Esophagus muscularis mucosa (tissue), 4 donors: ENCODE measurements around the gene CHN1. TPM values are rescaled to one million over a fixed set of nuclear protein-coding genes. Genes with fewer than 3 reads are reported as not detected.

Source experiments
- DNase-seq: peaks from one replicate; pipeline ENCODE4 v3.0.0-alpha.2; 2017; ENCODE audit errors: extremely low spot score
- H3K27ac ChIP-seq, 4 donors: fragments of 200-600 bp; sonication (generic); replicated peaks in 1 of 4; 1 replicate in 3 of 4; 2 replicates in 1 of 4; pipeline ENCODE4 v1.5.1; 2016 to 2019; ENCODE audit warnings: mild to moderate bottlenecking in 1 of 4
- H3K27me3 ChIP-seq, 4 donors: fragments of 200-600 bp; sonication (generic); one replicate each; pipeline versions ENCODE4 v1.5.1 to v1.6.0; 2016 to 2019
- H3K36me3 ChIP-seq, 4 donors: fragments of 200-600 bp; sonication (generic); one replicate each; pipeline ENCODE4 v1.5.1; 2016 to 2019
- H3K4me1 ChIP-seq, 4 donors: fragments of 200-600 bp; sonication (generic); one replicate each; pipeline ENCODE4 v1.5.1; 2016 to 2019
- H3K4me3 ChIP-seq, 4 donors: fragments of 200-600 bp; sonication (generic); 1 replicate in 2 of 4; 2 replicates in 2 of 4; pipeline ENCODE4 v1.5.1; 2016 to 2019; ENCODE audit warnings: mild to moderate bottlenecking in 4 of 4, moderate library complexity in 1 of 4
- H3K9me3 ChIP-seq, 4 donors: fragments of 200-600 bp; sonication (generic); 1 replicate in 3 of 4; 2 replicates in 1 of 4; pipeline ENCODE4 v1.5.1; 2016 to 2019
- EP300 ChIP-seq: sonication (generic); formaldehyde crosslinking; IDR thresholded peaks from one replicate; pipeline ENCODE4 v1.6.1; 2017; ENCODE audit warnings: antibody characterized with exemption
- POLR2A ChIP-seq: fragments of 450-650 bp; IDR thresholded peaks from one replicate; pipeline ENCODE4 v1.6.1; 2017; ENCODE audit warnings: antibody characterized with exemption, moderate library complexity, mild to moderate bottlenecking, low read depth
- POLR2AphosphoS5 ChIP-seq, 2 donors: sonication (generic); formaldehyde crosslinking; IDR thresholded peaks; one replicate each; pipeline ENCODE4 v1.6.1; 2017; ENCODE audit warnings: antibody characterized with exemption in 2 of 2
- WGBS: methylation state at CpG from one replicate; pipeline ENCODE4 v1.1.5; 2018; 5-methylcytosine and 5-hydroxymethylcytosine counted together
- intact Hi-C: fragments of 100-400 bp; cut with DNase I; formaldehyde crosslinking; loops from one replicate; pipeline ENCODE4 v1.15.1; 2023
- total RNA-seq, 4 donors: library from RNA; depleted of rRNA; stranded (reverse); fragments of >200 nt; gene quantifications; one replicate each; pipeline versions ENCODE4 v1.1.0 to v1.2.1, GENCODE V29; 2016
- TF ChIP-seq, protein P1 (sequence below), 3 experiments: fragments of 200-600 bp in 2 of 3; fragments of 450-650 bp in 1 of 3; sonication (generic) in 2 of 3; IDR thresholded peaks; one replicate each; pipeline ENCODE4 v1.5.1; 2017 to 2019; ENCODE audit warnings: antibody characterized with exemption in 3 of 3, mild to moderate bottlenecking in 2 of 3, moderate library complexity in 1 of 3

CHN1 gene
- total RNA-seq, 4 donors from 2014 or later, result 23.2 to 32.3 (median 29.8) TPM

DNA sequence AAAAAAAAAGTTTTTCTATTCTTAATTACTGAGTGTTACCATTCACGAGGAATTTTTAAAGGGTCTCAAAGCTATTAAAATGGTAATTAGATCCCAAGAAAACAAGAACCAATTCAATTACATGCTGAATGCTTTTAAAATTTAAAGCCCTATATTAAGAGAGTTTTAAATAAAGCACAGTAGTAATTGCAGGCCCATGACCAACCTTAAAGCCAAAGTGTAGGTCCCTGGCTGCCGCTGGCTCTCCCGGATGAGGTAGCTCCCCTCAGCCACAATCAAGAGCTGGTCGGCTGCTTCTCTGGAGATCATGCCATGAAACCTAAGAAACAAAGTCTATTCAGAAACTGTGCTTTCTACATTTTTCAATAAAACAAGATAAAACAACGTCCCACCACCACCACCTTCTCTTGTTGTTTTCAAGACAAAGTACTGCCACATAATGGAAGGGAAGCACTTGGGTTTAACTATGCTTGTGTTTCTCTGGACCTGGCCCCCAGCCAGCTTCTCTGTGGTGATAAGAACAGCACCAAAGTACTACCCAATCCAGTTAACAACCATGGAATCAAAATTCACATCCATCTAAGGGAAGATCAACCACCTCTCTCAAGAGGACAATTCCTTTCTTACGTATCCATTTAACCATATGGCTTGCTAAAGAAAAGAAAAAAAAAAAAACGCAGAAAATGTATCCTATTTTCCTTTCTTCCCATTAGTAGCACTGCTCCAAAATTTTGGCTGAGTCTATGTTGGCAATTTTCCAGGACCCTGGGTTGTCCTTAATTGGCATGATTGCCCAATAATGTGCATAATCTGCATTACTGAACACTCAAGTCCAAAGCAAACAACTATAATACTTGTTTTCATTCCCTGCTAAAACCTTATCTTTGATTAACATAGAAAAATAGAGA is 90.1 kb downstream of the CHN1 start:
- no peak for DNase-seq
- H3K27me3 ChIP-seq, result no peaks in the 10 kb centered on the region
- WGBS, result 91% methylated on average over 7 of the region's 7 CpGs

DNA sequence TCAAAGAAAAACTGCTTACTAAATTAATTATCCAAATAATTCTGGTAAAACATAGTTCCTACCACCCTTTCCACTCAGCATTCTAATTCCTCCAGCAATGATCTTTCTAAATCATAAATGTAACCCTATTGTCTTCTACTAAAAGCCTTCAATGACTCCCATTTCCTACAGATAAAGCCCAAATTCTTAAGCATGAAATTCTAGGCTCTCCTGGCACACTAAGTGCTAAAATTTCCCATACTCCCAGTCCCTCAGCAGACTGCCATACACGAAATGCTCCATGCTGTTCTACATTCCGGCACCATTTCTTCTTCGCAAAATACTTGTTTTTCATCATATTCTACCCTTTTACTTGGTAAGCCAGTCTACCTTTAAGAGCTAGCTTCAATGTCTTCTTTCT is 96.9 kb downstream of the CHN1 start:
- H3K27me3 ChIP-seq, result no peaks in the 10 kb centered on the region
- H3K36me3 ChIP-seq, result peaks cover 0 to 14% (median 3%) of the 10 kb centered on the region in 4 donors
- 98% methylated on average over 3 of the region's 3 CpGs for WGBS
- H3K4me1 ChIP-seq, result peaks cover 0 to 12% (median 0%) of the 10 kb centered on the region in 4 donors
- H3K4me3 ChIP-seq, result no peak overlapping the region
- intact Hi-C loops, result no loop called here
- DNase-seq, result no peak
- no peaks in the 10 kb centered on the region for H3K9me3 ChIP-seq
- H3K27ac ChIP-seq, result no peak overlapping the region
- TF ChIP-seq, protein P1, sequence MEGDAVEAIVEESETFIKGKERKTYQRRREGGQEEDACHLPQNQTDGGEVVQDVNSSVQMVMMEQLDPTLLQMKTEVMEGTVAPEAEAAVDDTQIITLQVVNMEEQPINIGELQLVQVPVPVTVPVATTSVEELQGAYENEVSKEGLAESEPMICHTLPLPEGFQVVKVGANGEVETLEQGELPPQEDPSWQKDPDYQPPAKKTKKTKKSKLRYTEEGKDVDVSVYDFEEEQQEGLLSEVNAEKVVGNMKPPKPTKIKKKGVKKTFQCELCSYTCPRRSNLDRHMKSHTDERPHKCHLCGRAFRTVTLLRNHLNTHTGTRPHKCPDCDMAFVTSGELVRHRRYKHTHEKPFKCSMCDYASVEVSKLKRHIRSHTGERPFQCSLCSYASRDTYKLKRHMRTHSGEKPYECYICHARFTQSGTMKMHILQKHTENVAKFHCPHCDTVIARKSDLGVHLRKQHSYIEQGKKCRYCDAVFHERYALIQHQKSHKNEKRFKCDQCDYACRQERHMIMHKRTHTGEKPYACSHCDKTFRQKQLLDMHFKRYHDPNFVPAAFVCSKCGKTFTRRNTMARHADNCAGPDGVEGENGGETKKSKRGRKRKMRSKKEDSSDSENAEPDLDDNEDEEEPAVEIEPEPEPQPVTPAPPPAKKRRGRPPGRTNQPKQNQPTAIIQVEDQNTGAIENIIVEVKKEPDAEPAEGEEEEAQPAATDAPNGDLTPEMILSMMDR (IDR thresholded peaks at IDR 0.05), result no peak
- TF ChIP-seq POLR2A (no peak), EP300 (no peak)

More for the DNA sequence above, 90.1 kb downstream of the CHN1 start:
- intact Hi-C loops, result no loop called here
- Histone ChIP-seq H3K27ac (no peak overlapping the region), H3K9me3 (no peaks in the 10 kb centered on the region), H3K4me1 (no peaks in the 10 kb centered on the region), H3K4me3 (no peak overlapping the region), H3K36me3 (peaks cover 6 to 33% (median 15%) of the 10 kb centered on the region in 4 donors)
- TF ChIP-seq POLR2AphosphoS5 (IDR thresholded peaks at IDR 0.05) (no peak), POLR2A (no peak), EP300 (no peak)
- TF ChIP-seq, protein P1 (IDR thresholded peaks at IDR 0.05), result no peak

DNA sequence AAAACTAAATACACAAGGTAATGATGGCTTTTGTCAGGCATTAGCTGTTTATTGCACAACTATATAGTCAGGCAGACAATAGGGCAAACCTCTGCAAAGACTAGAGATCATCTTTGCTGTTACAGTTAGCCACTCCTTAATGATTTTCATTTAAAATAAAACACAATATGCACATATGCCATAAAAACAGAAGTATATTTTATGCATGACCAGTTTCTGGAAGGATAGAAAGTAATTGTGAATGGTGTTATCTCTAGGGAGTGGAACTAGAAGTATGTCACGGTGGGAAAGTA is 102.0 kb downstream of the CHN1 start:
- Histone ChIP-seq H3K9me3 (no peaks in the 10 kb centered on the region), H3K4me1 (peaks cover 0 to 7% (median under 1%) of the 10 kb centered on the region in 4 donors), H3K27me3 (no peaks in the 10 kb centered on the region), H3K27ac (no peak overlapping the region), H3K36me3 (no peaks in the 10 kb centered on the region), H3K4me3 (no peak overlapping the region)
- TF ChIP-seq EP300 (no peak), POLR2AphosphoS5 (IDR thresholded peaks at IDR 0.05) (no peak), POLR2A (no peak)
- TF ChIP-seq, protein P1 (IDR thresholded peaks at IDR 0.05), result no peak
- intact Hi-C loops, result no loop called here
- 75% methylated on average over 1 of the region's 1 CpG for WGBS
- no peak for DNase-seq

DNA sequence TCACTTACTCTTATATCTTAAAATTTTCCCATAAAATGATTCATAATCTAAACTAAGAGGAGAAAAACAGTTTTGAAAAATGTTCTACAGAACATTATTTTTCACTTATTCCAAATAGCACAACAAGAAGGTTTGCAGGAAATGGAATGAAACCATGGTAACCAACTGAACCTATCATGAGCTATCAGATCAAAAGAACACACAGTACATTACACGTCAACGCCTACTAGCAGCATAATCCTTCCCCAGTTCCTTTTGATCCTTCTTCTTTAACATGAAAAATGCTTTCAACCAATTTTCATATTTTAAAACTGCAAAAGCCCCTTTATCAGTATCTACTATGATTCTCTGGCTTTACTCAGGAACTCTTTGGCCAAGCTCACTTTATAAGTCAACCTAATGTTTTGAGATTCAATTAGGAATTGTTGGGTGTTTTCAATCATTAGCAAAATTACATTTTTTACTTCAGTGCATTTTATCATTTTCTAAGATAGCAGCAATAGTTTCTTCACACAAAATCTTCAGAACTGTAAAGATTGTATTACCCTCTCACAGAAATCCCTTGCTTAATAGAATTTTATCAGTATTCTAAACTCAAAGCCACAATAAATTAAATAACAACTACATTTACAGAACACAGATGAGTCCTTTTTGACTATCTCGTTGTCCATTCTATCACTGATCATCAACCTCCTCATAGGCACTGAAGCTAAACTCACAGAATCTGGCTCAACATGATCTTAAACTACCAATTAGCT is 102.5 kb downstream of the CHN1 start:
- 73% methylated on average over 3 of the region's 3 CpGs for WGBS
- intact Hi-C loops, result no loop called here

More for the DNA sequence above, 102.5 kb downstream of the CHN1 start:
- no peak overlapping the region for H3K4me3 ChIP-seq
- no peaks in the 10 kb centered on the region for H3K36me3 ChIP-seq
- no peak for DNase-seq
- no peaks in the 10 kb centered on the region for H3K27me3 ChIP-seq
- no peaks in the 10 kb centered on the region for H3K9me3 ChIP-seq
- no peak overlapping the region for H3K27ac ChIP-seq
- H3K4me1 ChIP-seq, result peaks cover 0 to 7% (median 0%) of the 10 kb centered on the region in 4 donors
- no peak for TF ChIP-seq EP300
- TF ChIP-seq, protein P1 (IDR thresholded peaks at IDR 0.05), result no peak
- TF ChIP-seq POLR2A, result no peak
- no peak for TF ChIP-seq POLR2AphosphoS5 (IDR thresholded peaks at IDR 0.05)
